Esophagus squamous epithelium (tissue), 5 donors: Measurements from ENCODE around the gene COL6A3. TPM values are rescaled to one million over a fixed set of nuclear protein-coding genes. Genes with fewer than 3 reads are reported as not detected.

Experiments
- DNase-seq: peaks from one replicate; lab custom pipeline; 2025; lab: John Stamatoyannopoulos, UW
- H3K27ac ChIP-seq, 4 donors: fragments of 200-600 bp; sonication (generic); one replicate each; pipeline ENCODE4 v1.5.1; 2016 to 2019; ENCODE audit warnings: mild to moderate bottlenecking in 1 of 4
- H3K27me3 ChIP-seq, 4 donors: fragments of 200-600 bp; sonication (generic); 1 replicate in 3 of 4; 2 replicates in 1 of 4; pipeline versions ENCODE4 v1.5.1 to v1.6.0; 2017 to 2021; ENCODE audit warnings: antibody characterized with exemption in 1 of 4
- H3K36me3 ChIP-seq, 3 donors: fragments of 200-600 bp; sonication (generic); one replicate each; pipeline ENCODE4 v1.5.1; 2016 to 2019
- H3K4me1 ChIP-seq, 3 donors: fragments of 200-600 bp; sonication (generic); one replicate each; pipeline ENCODE4 v1.5.1; 2017 to 2019
- H3K4me3 ChIP-seq, 4 donors: fragments of 200-600 bp; sonication (generic); 1 replicate in 3 of 4; 2 replicates in 1 of 4; pipeline ENCODE4 v1.5.1; 2016 to 2019; ENCODE audit warnings: mild to moderate bottlenecking in 2 of 4, moderate library complexity in 1 of 4
- H3K9me3 ChIP-seq, 3 donors: fragments of 200-600 bp; sonication (generic); one replicate each; pipeline ENCODE4 v1.5.1; 2016 to 2019
- POLR2A ChIP-seq, 4 donors: fragments of 450-650 bp; IDR thresholded peaks; one replicate each; pipeline ENCODE4 v1.6.1; 2017; ENCODE audit warnings: antibody characterized with exemption in 4 of 4, mild to moderate bottlenecking in 4 of 4, moderate library complexity in 3 of 4
- WGBS, 2 donors: methylation state at CpG; one replicate each; pipeline ENCODE4 v1.1.5; 2018; 5-methylcytosine and 5-hydroxymethylcytosine counted together
- intact Hi-C: fragments of 100-400 bp; cut with DNase I; formaldehyde crosslinking; loops from one replicate; pipeline ENCODE4 v1.15.0; 2022
- total RNA-seq, 4 donors: library from RNA; depleted of rRNA; stranded (reverse); fragments of >200 nt; gene quantifications; one replicate each; pipeline ENCODE4 v1.1.0, GENCODE V29; 2016
- TF ChIP-seq, protein P1 (sequence below), 6 experiments: fragments of 450-650 bp in 4 of 6; fragments of 200-600 bp in 2 of 6; sonication (generic) in 2 of 6; IDR thresholded peaks; one replicate each; pipeline ENCODE4 v1.5.1; 2016 to 2019; ENCODE audit warnings: antibody characterized with exemption in 6 of 6, mild to moderate bottlenecking in 4 of 6, moderate library complexity in 4 of 6
- donor health status: DM: yes; HTN: yes; CAD: no.

COL6A3 gene
- total RNA-seq, 4 donors from 2014 or later = 8.9 to 138 (median 46.5) TPM

DNA sequence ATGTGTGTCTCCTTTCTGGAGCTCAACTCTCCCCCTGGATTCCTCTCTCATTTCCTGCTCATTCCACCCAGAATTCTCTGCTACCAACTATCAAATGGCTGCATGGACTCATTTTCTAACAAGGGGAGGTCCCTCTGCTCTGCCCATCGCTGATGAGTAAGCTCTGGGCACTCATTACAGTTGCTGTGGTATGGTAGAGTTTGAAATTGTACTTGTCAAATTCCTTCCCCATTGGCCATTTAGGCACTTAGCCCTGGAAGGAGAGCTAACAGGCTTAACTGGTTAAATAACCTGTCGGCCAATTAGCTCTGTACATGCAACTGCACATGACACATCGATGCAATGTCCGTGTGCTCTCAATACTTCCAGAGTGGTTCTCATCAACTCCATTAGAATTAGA lies 20.4 kb downstream of the COL6A3 start:
- intact Hi-C loops = no loop called here
- H3K9me3 ChIP-seq = no peaks in the 10 kb centered on the region
- peaks cover 0 to 21% (median 0%) of the 10 kb centered on the region in 4 donors for H3K27me3 ChIP-seq
- TF ChIP-seq, protein P1, sequence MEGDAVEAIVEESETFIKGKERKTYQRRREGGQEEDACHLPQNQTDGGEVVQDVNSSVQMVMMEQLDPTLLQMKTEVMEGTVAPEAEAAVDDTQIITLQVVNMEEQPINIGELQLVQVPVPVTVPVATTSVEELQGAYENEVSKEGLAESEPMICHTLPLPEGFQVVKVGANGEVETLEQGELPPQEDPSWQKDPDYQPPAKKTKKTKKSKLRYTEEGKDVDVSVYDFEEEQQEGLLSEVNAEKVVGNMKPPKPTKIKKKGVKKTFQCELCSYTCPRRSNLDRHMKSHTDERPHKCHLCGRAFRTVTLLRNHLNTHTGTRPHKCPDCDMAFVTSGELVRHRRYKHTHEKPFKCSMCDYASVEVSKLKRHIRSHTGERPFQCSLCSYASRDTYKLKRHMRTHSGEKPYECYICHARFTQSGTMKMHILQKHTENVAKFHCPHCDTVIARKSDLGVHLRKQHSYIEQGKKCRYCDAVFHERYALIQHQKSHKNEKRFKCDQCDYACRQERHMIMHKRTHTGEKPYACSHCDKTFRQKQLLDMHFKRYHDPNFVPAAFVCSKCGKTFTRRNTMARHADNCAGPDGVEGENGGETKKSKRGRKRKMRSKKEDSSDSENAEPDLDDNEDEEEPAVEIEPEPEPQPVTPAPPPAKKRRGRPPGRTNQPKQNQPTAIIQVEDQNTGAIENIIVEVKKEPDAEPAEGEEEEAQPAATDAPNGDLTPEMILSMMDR (IDR thresholded peaks at IDR 0.05) = no peak
- no peak for TF ChIP-seq POLR2A (IDR thresholded peaks at IDR 0.05)
- H3K4me3 ChIP-seq = no peak overlapping the region
- peaks cover 0 to 10% (median 0%) of the 10 kb centered on the region in 3 donors for H3K36me3 ChIP-seq
- H3K4me1 ChIP-seq = no peaks in the 10 kb centered on the region
- no peak for DNase-seq
- 68 to 80% methylated on average over 4 of the region's 4 CpGs for WGBS, 2 donors
- H3K27ac ChIP-seq = no peak overlapping the region

DNA sequence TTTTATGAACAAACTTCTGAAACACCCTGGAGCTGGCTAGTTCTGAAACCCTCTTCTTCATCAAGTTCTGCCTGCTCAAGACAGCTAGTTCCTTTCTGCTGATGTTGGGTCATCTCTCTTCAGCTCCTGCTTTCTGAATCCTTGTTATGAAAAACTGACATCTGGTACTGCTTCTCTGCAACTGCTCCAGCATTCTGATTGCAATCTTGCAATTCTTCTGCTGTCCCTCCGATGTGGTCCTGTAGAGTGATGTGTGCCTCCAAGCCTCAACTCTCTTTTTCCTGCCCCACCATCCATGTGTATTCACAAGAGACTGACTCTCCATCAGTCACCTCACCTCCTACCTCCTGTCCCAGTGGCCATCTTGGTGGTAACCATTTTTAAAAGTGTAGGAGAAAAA lies 21.8 kb downstream of the COL6A3 start:
- Histone ChIP-seq H3K27me3 (peaks cover 0 to 10% (median 0%) of the 10 kb centered on the region in 4 donors), H3K9me3 (no peaks in the 10 kb centered on the region), H3K4me3 (no peak overlapping the region), H3K27ac (peak overlapping the region in 1 of 4 donors; percentile 60), H3K4me1 (no peaks in the 10 kb centered on the region), H3K36me3 (peaks cover 0 to 15% (median 0%) of the 10 kb centered on the region in 3 donors)
- DNase-seq = no peak
- WGBS, 2 donors = 44 to 80% methylated on average over 1 of the region's 1 CpG
- TF ChIP-seq POLR2A (IDR thresholded peaks at IDR 0.05) = no peak
- TF ChIP-seq, protein P1 (IDR thresholded peaks at IDR 0.05) = no peak
- intact Hi-C loops = no loop called here

GRCh38 chr2:237391140-237391539 lies 22.8 kb downstream of the COL6A3 start:
- Histone ChIP-seq H3K4me3 (no peak overlapping the region), H3K27ac (peak overlapping the region in 2 of 4 donors; percentile 12 to 57), H3K4me1 (no peaks in the 10 kb centered on the region), H3K27me3 (peaks cover 0 to 5% (median 0%) of the 10 kb centered on the region in 4 donors), H3K36me3 (peaks cover 0 to 16% (median 0%) of the 10 kb centered on the region in 3 donors), H3K9me3 (no peaks in the 10 kb centered on the region)
- intact Hi-C loops = no loop called here
- no peak for TF ChIP-seq POLR2A (IDR thresholded peaks at IDR 0.05)
- TF ChIP-seq, protein P1 (IDR thresholded peaks at IDR 0.05) = no peak
- no peak for DNase-seq
- WGBS, 2 donors = 56 to 60% methylated on average over 5 of the region's 5 CpGs

- H3K36me3 ChIP-seq = peaks cover 0 to 7% (median 0%) of the 10 kb centered on the region in 3 donors
- H3K4me1 ChIP-seq = no peaks in the 10 kb centered on the region
- DNase-seq = no peak
- no peaks in the 10 kb centered on the region for H3K27me3 ChIP-seq
- intact Hi-C loops = no loop called here
- H3K9me3 ChIP-seq = no peaks in the 10 kb centered on the region
- peak overlapping the region in 3 of 4 donors; percentile 23 to 57 (median 39) for H3K27ac ChIP-seq
- WGBS, 2 donors = 50 to 57% methylated on average over 2 of the region's 2 CpGs
- H3K4me3 ChIP-seq = no peak overlapping the region
- TF ChIP-seq, protein P1 (IDR thresholded peaks at IDR 0.05) = no peak
- no peak for TF ChIP-seq POLR2A (IDR thresholded peaks at IDR 0.05)
These were observed 23.7 kb downstream of the COL6A3 start for GRCh38 chr2:237390235-237390634.

DNA sequence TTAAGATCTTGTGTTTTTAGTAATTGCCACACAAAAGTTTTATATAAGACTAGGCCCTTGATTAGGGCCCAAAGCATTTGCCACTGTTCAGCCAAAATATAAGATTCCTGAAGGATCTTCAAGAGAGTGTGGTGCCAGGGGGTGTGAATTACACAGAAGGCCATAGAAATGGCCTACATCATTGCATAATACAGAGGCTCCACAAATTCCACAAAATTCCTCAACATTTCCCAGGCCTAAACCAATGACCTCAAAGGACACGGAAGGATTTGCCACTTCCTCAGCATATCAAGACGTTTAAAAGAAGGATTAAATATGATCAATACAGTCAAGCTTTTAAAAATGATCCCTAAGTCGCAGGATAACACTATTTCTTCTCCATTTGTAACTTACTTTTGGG lies 24.1 kb downstream of the COL6A3 start:
- WGBS, 2 donors = 71% methylated on average over 3 of the region's 3 CpGs
- DNase-seq = no peak
- H3K36me3 ChIP-seq = peaks cover 0 to 6% (median 0%) of the 10 kb centered on the region in 3 donors
- no peak for TF ChIP-seq POLR2A (IDR thresholded peaks at IDR 0.05)
- TF ChIP-seq, protein P1 (IDR thresholded peaks at IDR 0.05) = no peak
- no peak overlapping the region for H3K4me3 ChIP-seq
- H3K9me3 ChIP-seq = no peaks in the 10 kb centered on the region
- H3K27ac ChIP-seq = peak overlapping the region in 3 of 4 donors; percentile 23 to 57 (median 39)
- intact Hi-C loops = no loop called here
- peaks cover 0 to under 1% (median 0%) of the 10 kb centered on the region in 3 donors for H3K4me1 ChIP-seq
- H3K27me3 ChIP-seq = no peaks in the 10 kb centered on the region
